Bronchial epithelial cell (primary cell): Measurements from ENCODE around the gene GPR84. TPM values are rescaled to one million over a fixed set of nuclear protein-coding genes. Genes with fewer than 3 reads are reported as not detected.
A peak's percentile ranks its signal among the peaks of the same experiment; 100 is the strongest.

Source experiments
- DNase-seq: peaks from one replicate; pipeline ENCODE4 v3.0.0-alpha.2; 2010; ENCODE audit warnings: low read depth
- FAIRE-seq: peaks from 2 replicates; lab custom pipeline; 2011; peaks lifted over from hg19 to GRCh38; lab: Jason Lieb, UNC
- H3K27me3 ChIP-seq: 2 replicates; pipeline ENCODE4 v1.5.1; 2011; ENCODE audit warnings: low read length; ENCODE audit not compliant: control insufficient read depth, insufficient read depth
- H3K36me3 ChIP-seq: 2 replicates; pipeline ENCODE4 v1.5.1; 2011; ENCODE audit warnings: low read length; ENCODE audit not compliant: control insufficient read depth, insufficient read depth
- H3K4me3 ChIP-seq: 2 replicates; pipeline ENCODE4 v1.5.1; 2011; ENCODE audit warnings: mild to moderate bottlenecking, low read depth, low read length, control low read depth
- total RNA-seq: library from RNA; depleted of rRNA; stranded (reverse); fragments of >200 nt; gene quantifications from 2 replicates; pipeline ENCODE4 v1.2.1, GENCODE V29; 2014
- TF ChIP-seq, protein P1 (sequence below): IDR thresholded peaks from 2 replicates; pipeline ENCODE4 v1.5.1; 2011; ENCODE audit warnings: mild to moderate bottlenecking, moderate library complexity, low read length, control low read depth, inconsistent platforms; ENCODE audit not compliant: insufficient read depth, severe bottlenecking

GPR84 gene
- 0.13 TPM in 1 of 2 replicates, not detected in the other for total RNA-seq

DNA sequence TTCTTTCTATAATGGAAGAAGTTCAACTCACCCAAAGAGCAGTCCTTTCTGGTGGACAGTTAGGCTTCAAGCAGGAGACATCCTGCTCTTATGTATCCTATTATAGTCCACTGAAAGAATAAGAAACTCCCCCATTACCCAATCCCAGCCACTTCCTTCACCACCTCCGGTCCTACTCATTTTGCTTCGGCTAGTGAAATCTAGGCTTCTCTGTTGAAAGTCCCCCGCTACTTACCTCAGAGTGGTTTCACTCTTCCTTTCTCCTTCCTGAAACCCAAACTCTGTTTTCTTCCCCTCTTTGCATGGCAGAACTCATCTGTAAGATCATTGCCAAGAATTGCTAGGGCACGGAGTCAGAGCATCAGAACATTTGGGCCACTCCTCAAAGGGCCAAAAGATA, at the start of gene GPR84:
Gene GPR84 (minus strand): TSS at position 74 of the 400 bp plus-strand sequence. CDS start 635 bp downstream, outside the sequence.
- DNase-seq, result no peak
- FAIRE-seq, result no peak
- no peak within 1 kb of the TSS for H3K4me3 ChIP-seq

DNA sequence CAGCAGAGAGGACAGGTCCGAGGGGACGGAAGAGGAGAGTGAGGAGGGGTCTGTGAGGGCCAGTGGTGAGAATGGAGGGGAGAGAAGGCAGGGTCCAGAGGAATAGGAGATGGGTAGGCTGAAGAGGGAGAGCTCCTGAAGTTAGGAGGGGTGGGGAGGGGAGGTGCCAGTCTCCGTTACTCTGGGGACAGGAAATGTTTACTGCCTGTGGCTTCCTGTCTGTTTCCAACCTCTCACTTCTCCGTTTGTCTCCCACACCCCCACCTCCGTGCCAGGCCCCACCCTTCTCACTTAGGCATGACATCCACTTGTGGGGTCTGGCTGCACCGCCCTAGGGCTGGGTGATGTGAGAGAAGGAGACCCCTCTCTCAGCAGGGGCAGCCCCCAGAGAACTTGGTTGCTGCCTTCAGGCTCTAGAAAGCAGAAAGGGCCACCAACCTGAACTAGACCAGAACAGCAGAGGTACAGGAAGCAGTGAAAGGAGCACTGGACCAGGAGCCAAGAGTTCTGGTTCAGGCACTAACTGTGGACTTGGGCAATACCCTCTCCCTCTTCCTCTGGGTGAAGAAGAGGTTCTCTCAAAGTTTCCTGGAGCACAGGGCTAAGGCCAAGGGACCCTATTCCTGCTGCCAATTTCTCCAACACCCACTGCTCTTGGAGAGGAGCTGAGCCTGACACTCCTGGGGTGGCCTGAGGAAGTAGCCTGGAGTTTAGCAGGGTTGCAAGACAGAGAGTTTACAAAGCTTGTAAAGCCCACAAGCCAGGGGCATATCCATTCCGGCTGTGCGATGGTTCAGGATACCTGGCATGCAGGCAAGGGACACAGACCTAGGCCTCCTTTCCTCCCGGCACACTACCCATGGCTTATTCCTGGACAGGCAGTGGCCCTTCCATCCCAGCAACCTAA, 49.3 kb upstream of the GPR84 start:
- TF ChIP-seq, protein P1, sequence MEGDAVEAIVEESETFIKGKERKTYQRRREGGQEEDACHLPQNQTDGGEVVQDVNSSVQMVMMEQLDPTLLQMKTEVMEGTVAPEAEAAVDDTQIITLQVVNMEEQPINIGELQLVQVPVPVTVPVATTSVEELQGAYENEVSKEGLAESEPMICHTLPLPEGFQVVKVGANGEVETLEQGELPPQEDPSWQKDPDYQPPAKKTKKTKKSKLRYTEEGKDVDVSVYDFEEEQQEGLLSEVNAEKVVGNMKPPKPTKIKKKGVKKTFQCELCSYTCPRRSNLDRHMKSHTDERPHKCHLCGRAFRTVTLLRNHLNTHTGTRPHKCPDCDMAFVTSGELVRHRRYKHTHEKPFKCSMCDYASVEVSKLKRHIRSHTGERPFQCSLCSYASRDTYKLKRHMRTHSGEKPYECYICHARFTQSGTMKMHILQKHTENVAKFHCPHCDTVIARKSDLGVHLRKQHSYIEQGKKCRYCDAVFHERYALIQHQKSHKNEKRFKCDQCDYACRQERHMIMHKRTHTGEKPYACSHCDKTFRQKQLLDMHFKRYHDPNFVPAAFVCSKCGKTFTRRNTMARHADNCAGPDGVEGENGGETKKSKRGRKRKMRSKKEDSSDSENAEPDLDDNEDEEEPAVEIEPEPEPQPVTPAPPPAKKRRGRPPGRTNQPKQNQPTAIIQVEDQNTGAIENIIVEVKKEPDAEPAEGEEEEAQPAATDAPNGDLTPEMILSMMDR, result no peak
- peaks cover 20% of the 10 kb centered on the region for H3K36me3 ChIP-seq
- no peaks in the 10 kb centered on the region for H3K27me3 ChIP-seq
- DNase-seq (no peak), FAIRE-seq (no peak)
- no peak overlapping the region for H3K4me3 ChIP-seq

More for the DNA sequence above, at the start of gene GPR84:
- H3K36me3 ChIP-seq, result no peaks in the 10 kb centered on the region
- H3K27me3 ChIP-seq, result no peaks in the 10 kb centered on the region
- TF ChIP-seq, protein P1, result no peak

DNA sequence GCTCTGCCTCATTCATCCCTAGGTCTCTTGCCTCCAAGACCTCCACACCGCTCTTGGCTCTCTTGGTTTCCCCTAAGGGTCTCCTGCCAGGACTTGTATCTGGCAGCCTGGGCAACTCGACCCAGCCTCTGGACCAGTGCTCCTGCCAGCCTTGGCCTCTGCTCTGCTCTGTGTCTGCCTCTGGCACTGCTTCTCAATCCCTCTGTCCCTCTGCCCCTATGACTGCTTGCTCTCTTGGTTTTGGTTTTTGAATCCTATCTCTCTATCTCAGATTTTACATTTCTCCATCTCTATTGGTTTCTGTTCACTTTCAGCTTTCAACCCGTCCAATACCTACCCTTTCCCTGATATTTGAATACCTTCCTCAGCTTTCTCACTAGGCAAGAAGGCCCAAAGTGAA, 48.5 kb upstream of the GPR84 start:
- no peaks in the 10 kb centered on the region for H3K27me3 ChIP-seq
- no peak for FAIRE-seq
- H3K4me3 ChIP-seq, result no peak overlapping the region
- TF ChIP-seq, protein P1, result no peak
- no peak for DNase-seq
- H3K36me3 ChIP-seq, result peaks cover 25% of the 10 kb centered on the region

DNA sequence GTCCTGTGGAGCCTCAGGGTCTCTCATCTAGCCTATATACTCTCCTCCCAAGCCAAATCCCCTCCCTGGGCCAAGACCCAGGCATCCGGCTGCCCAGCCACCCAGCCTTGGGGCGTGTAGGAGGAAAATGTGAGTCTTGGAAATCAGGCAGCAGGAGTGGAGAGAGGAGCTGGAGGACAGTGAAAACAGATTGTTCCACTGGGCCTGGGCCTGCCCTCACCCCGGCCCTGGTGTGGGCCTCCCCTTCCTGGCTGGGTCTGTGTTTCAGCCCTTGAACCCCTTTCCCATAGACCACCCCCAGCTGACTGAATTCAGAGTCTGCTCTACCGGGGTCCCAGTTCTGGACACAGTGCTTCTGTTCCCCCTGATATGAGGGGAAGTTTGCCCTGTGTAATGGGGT, 48.1 kb upstream of the GPR84 start:
- DNase-seq, result no peak
- FAIRE-seq, result no peak
- no peaks in the 10 kb centered on the region for H3K27me3 ChIP-seq
- H3K36me3 ChIP-seq, result peaks cover 29% of the 10 kb centered on the region
- TF ChIP-seq, protein P1, result no peak
- H3K4me3 ChIP-seq, result no peak overlapping the region

DNA sequence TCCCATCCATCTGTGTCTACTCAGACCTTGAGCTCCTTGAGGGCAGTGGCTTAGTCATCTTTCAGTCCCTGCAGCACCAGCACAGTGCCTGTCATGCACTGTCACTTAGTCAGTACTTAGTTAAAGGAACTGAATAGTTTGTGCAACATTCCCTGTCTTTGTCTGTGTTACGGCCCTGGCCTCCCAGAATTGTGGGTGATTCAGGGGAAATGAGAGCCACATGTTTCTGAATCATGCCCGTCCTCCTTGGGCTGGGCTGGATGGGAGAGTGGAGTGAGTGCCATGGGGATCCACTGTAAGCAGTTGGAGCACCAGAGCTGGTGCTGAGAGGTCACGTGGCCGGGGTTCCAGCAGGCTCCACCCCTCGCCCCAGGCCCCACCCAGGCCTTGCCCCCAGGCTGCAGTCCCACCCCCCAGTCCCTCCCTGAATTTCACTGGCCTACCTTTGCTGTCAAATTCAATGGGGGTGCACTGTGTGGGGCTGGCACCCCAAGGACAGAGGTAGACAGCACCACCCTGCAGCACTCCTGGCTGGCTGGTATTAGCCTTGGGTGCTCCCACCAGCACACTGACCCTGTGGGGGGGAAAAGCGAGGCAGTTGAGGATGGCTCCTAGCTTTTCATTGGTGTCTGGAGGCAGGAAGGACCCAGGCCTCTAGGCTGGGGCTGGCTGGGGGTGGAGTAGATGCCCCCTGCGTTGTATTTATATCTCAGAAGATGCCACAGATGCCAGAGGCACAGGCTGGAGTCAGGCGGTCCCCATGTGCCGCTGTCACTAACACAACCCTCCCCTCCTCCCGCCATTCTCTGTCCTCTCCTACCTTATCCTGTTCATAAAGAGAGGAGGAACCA, 47.3 kb upstream of the GPR84 start:
- TF ChIP-seq, protein P1, result no peak
- FAIRE-seq (peak; percentile 58), DNase-seq (peak; percentile 99)
- H3K36me3 ChIP-seq, result peaks cover 32% of the 10 kb centered on the region
- no peak overlapping the region for H3K4me3 ChIP-seq
- no peaks in the 10 kb centered on the region for H3K27me3 ChIP-seq
